Small intestine (tissue), 7 donors: ENCODE data around the gene UBALD1. TPM values are rescaled to one million over a fixed set of nuclear protein-coding genes. Genes with fewer than 3 reads are reported as not detected.
A peak's percentile ranks its signal among the peaks of the same experiment; 100 is the strongest.

ENCODE experiments used
- DNase-seq, 2 donors: peaks; one replicate each; pipeline versions ENCODE4 v3.0.0 to v3.0.0-alpha.2; 2013
- FAIRE-seq: peaks from 2 replicates; lab custom pipeline; 2012; peaks lifted over from hg19 to GRCh38; lab: Jason Lieb, UNC
- H3K27ac ChIP-seq, 3 donors: one replicate each; pipeline ENCODE4 v1.5.1; 2013; ENCODE audit warnings: low read length in 2 of 3, mild to moderate bottlenecking in 2 of 3, control low read depth in 1 of 3, inconsistent platforms in 1 of 3, low read depth in 1 of 3, moderate library complexity in 1 of 3
- H3K27me3 ChIP-seq, 3 donors: one replicate each; pipeline ENCODE4 v1.6.1; 2013; ENCODE audit warnings: low read length in 3 of 3, inconsistent platforms in 1 of 3; ENCODE audit not compliant: control insufficient read depth in 3 of 3, insufficient read depth in 3 of 3
- H3K36me3 ChIP-seq, 3 donors: one replicate each; pipeline ENCODE4 v1.6.1; 2013; ENCODE audit warnings: low read length in 3 of 3, inconsistent platforms in 1 of 3, low read depth in 1 of 3, mild to moderate bottlenecking in 1 of 3, moderate library complexity in 1 of 3; ENCODE audit not compliant: control insufficient read depth in 3 of 3, insufficient read depth in 2 of 3
- H3K4me1 ChIP-seq, 3 donors: one replicate each; pipeline ENCODE4 v1.6.1; 2013; ENCODE audit warnings: low read length in 2 of 3, inconsistent platforms in 1 of 3, low read depth in 1 of 3, mild to moderate bottlenecking in 1 of 3, moderate library complexity in 1 of 3; ENCODE audit not compliant: control insufficient read depth in 3 of 3, insufficient read depth in 2 of 3
- H3K4me3 ChIP-seq, 3 donors: one replicate each; pipeline ENCODE4 v1.5.1; 2013; ENCODE audit warnings: low read length in 3 of 3, control low read depth in 1 of 3, inconsistent platforms in 1 of 3, low read depth in 1 of 3, mild to moderate bottlenecking in 1 of 3, moderate library complexity in 1 of 3
- H3K9me3 ChIP-seq, 2 donors: one replicate each; pipeline ENCODE4 v1.6.1; 2013; ENCODE audit warnings: low read depth in 1 of 2, low read length in 1 of 2; ENCODE audit not compliant: control insufficient read depth in 2 of 2, insufficient read depth in 1 of 2
- WGBS, 3 donors: extraction: QIAGEN DNeasy Blood & Tissue Kit; methylation state at CpG; one replicate each; pipeline ENCODE4 v1.1.7; 2013; 5-methylcytosine and 5-hydroxymethylcytosine counted together
- polyA plus RNA-seq, 4 donors: library from polyadenylated mRNA; stranded (reverse) in 3 of 4; unstranded in 1 of 4; fragments of 200-250 nt in 3 of 4; fragments of 120-200 nt in 1 of 4; gene quantifications; one replicate each; pipeline versions ENCODE4 v1.2.1 to v1.2.3, GENCODE V29; 2013
- donor health status: healthy with polysubstance abuse.
- donor health status: control.
- donor health status: control.
- donor health status: Bipolar disorder and iron deficiency.
- donor health status: healthy.

UBALD1 gene
- polyA plus RNA-seq, 4 donors: 21.7 to 29.7 (median 26.6) TPM

- Histone ChIP-seq H3K4me3 (no peak overlapping the region), H3K27me3 (no peaks in the 10 kb centered on the region), H3K9me3 (no peaks in the 10 kb centered on the region), H3K4me1 (peaks cover 0 to 89% (median 3%) of the 10 kb centered on the region in 3 donors), H3K36me3 (peaks cover 8 to 91% (median 11%) of the 10 kb centered on the region in 3 donors), H3K27ac (peak overlapping the region in 1 of 3 donors; percentile 57)
- DNase-seq (peak in 1 of 2 donors; percentile 60), FAIRE-seq (no peak)
- WGBS, 3 donors: 87 to 93% (median 91%) methylated on average over 25 of the region's 25 CpGs
Observed at GRCh38 chr16:4656695-4657686, 42.3 kb upstream of the UBALD1 start.

GRCh38 chr16:4656221-4656620 is 41.5 kb upstream of the UBALD1 start:
- FAIRE-seq (no peak), DNase-seq (no peak)
- 86 to 91% (median 88%) methylated on average over 12 of the region's 12 CpGs for WGBS, 3 donors
- H3K36me3 ChIP-seq: peaks cover 8 to 91% (median 17%) of the 10 kb centered on the region in 3 donors
- no peak overlapping the region for H3K4me3 ChIP-seq
- H3K27me3 ChIP-seq: no peaks in the 10 kb centered on the region
- peak overlapping the region in 2 of 3 donors; percentile 84 to 89 for H3K27ac ChIP-seq
- no peaks in the 10 kb centered on the region for H3K9me3 ChIP-seq
- H3K4me1 ChIP-seq: peaks cover 0 to 88% (median 3%) of the 10 kb centered on the region in 3 donors

- no peak overlapping the region for H3K4me3 ChIP-seq
- peaks cover 0 to 83% (median 3%) of the 10 kb centered on the region in 3 donors for H3K4me1 ChIP-seq
- 73 to 87% (median 81%) methylated on average over 6 of the region's 6 CpGs for WGBS, 3 donors
- H3K27ac ChIP-seq: peak overlapping the region; percentile 84 to 92 (median 89)
- H3K9me3 ChIP-seq: no peaks in the 10 kb centered on the region
- peaks cover 8 to 91% (median 19%) of the 10 kb centered on the region in 3 donors for H3K36me3 ChIP-seq
- DNase-seq: no peak
- no peaks in the 10 kb centered on the region for H3K27me3 ChIP-seq
- FAIRE-seq: no peak
Observed at GRCh38 chr16:4655801-4656200, 41.1 kb upstream of the UBALD1 start.

- H3K4me3 ChIP-seq: no peak overlapping the region
- H3K36me3 ChIP-seq: peaks cover 8 to 92% (median 19%) of the 10 kb centered on the region in 3 donors
- 28 to 76% (median 50%) methylated on average over 11 to 12 of the region's 12 CpGs for WGBS, 3 donors
- H3K27me3 ChIP-seq: no peaks in the 10 kb centered on the region
- no peak for FAIRE-seq
- H3K9me3 ChIP-seq: no peaks in the 10 kb centered on the region
- peak overlapping the region; percentile 84 to 92 (median 89) for H3K27ac ChIP-seq
- no peak for DNase-seq
- peaks cover 0 to 84% (median 5%) of the 10 kb centered on the region in 3 donors for H3K4me1 ChIP-seq
Observed at GRCh38 chr16:4654964-4655590, 40.4 kb upstream of the UBALD1 start.

- WGBS, 3 donors: 18 to 64% (median 35%) methylated on average over 16 of the region's 16 CpGs
- H3K4me1 ChIP-seq: peaks cover 0 to 76% (median 5%) of the 10 kb centered on the region in 3 donors
- FAIRE-seq: no peak
Observed at GRCh38 chr16:4654011-4654963, 39.6 kb upstream of the UBALD1 start.

GRCh38 chr16:4652561-4652960 is 37.9 kb upstream of the UBALD1 start:
- DNase-seq (no peak), FAIRE-seq (no peak)
- Histone ChIP-seq H3K9me3 (peaks cover 0 to 5% of the 10 kb centered on the region in 2 donors), H3K4me1 (peaks cover 0 to 66% (median 5%) of the 10 kb centered on the region in 3 donors), H3K27ac (peak overlapping the region; percentile 82 to 92 (median 89)), H3K27me3 (no peaks in the 10 kb centered on the region), H3K4me3 (no peak overlapping the region), H3K36me3 (peaks cover 3 to 87% (median 19%) of the 10 kb centered on the region in 3 donors)
- WGBS, 3 donors: 83 to 90% (median 88%) methylated on average over 21 to 25 of the region's 25 CpGs

More at GRCh38 chr16:4654011-4654963, 39.6 kb upstream of the UBALD1 start:
- no peaks in the 10 kb centered on the region for H3K9me3 ChIP-seq
- H3K4me3 ChIP-seq: no peak overlapping the region
- DNase-seq: peak; percentile 94 to 99
- peak overlapping the region; percentile 84 to 92 (median 89) for H3K27ac ChIP-seq
- peaks cover 5 to 92% (median 19%) of the 10 kb centered on the region in 3 donors for H3K36me3 ChIP-seq
- H3K27me3 ChIP-seq: no peaks in the 10 kb centered on the region

- Histone ChIP-seq H3K4me3 (no peak overlapping the region), H3K27me3 (no peaks in the 10 kb centered on the region), H3K36me3 (peaks cover under 1 to 87% (median 16%) of the 10 kb centered on the region in 3 donors), H3K27ac (peak overlapping the region in 2 of 3 donors; percentile 82 to 89), H3K9me3 (peaks cover 0 to 8% of the 10 kb centered on the region in 2 donors), H3K4me1 (peaks cover 0 to 58% (median 5%) of the 10 kb centered on the region in 3 donors)
- DNase-seq (no peak), FAIRE-seq (no peak)
- WGBS, 3 donors: 88 to 91% (median 90%) methylated on average over 13 of the region's 13 CpGs
Observed at GRCh38 chr16:4651827-4652226, 37.1 kb upstream of the UBALD1 start.
